NCI-H526 (cell line): ENCODE data around the gene SPON1.
A peak's percentile ranks its signal among the peaks of the same experiment; 100 is the strongest.
"Not testable (repeated sequence)": the region's sequence is repeated elsewhere in the genome, so short reads cannot be mapped to it uniquely, and the experiment has no call there.

Experiments
- DNase-seq, 2 experiments: peaks; one replicate each; lab custom pipeline; 2025; lab: John Stamatoyannopoulos, UW

Gene SPON1

GRCh38 chr11:14244926-14245325 lies 282.4 kb downstream of the SPON1 start:
- no peak for DNase-seq

GRCh38 chr11:14245444-14245843 lies 282.9 kb downstream of the SPON1 start:
- no peak for DNase-seq

GRCh38 chr11:14248580-14248981 lies 286.1 kb downstream of the SPON1 start:
- peak; percentile 85 to 90 for DNase-seq

GRCh38 chr11:14249121-14249963 lies 286.8 kb downstream of the SPON1 start:
- DNase-seq, result peak; percentile 67 to 87

- no peak for DNase-seq
Observed at GRCh38 chr11:14251754-14252153, 289.2 kb downstream of the SPON1 start.

GRCh38 chr11:14252501-14252900 lies 290.0 kb downstream of the SPON1 start:
- not testable (repeated sequence) for DNase-seq

- no peak for DNase-seq
Observed at GRCh38 chr11:14253421-14253820, 290.9 kb downstream of the SPON1 start.

GRCh38 chr11:14253840-14254239 lies 291.3 kb downstream of the SPON1 start:
- no peak for DNase-seq

- DNase-seq, result no peak
Observed at GRCh38 chr11:14254533-14255237, 292.2 kb downstream of the SPON1 start.

GRCh38 chr11:14255238-14255534 lies 292.7 kb downstream of the SPON1 start:
- DNase-seq, result no peak

GRCh38 chr11:14258221-14258935 lies 295.9 kb downstream of the SPON1 start:
- DNase-seq, result no peak

- peak; percentile 34 to 78 for DNase-seq
Observed at GRCh38 chr11:14259186-14259784, 296.8 kb downstream of the SPON1 start.

- no peak for DNase-seq
Observed at GRCh38 chr11:14259878-14260277, 297.4 kb downstream of the SPON1 start.

- DNase-seq, result no peak
Observed at GRCh38 chr11:14261066-14261465, 298.5 kb downstream of the SPON1 start.

GRCh38 chr11:14262271-14262846 lies 299.8 kb downstream of the SPON1 start:
- DNase-seq, result no peak

GRCh38 chr11:14264966-14265365 lies 302.4 kb downstream of the SPON1 start:
- no peak for DNase-seq

- no peak for DNase-seq
Observed at GRCh38 chr11:14266622-14267021, 304.1 kb downstream of the SPON1 start.

- peak in 1 of 2 experiments; percentile 3 for DNase-seq
Observed at GRCh38 chr11:14267861-14268635, 305.5 kb downstream of the SPON1 start.

GRCh38 chr11:14269692-14270573 lies 307.4 kb downstream of the SPON1 start:
- no peak for DNase-seq
